ENCODE measurements around the gene TMSB4Y.

TMSB4Y gene

GRCh38 chrY:13703568-13703968 is at the start of gene TMSB4Y:
TMSB4Y (plus strand) TSS chrY:13703899.
- peak; percentile 69 for DNase-seq

- no peak for DNase-seq
Observed at GRCh38 chrY:13664162-13664561, 39.5 kb upstream of the TMSB4Y start.

DNA sequence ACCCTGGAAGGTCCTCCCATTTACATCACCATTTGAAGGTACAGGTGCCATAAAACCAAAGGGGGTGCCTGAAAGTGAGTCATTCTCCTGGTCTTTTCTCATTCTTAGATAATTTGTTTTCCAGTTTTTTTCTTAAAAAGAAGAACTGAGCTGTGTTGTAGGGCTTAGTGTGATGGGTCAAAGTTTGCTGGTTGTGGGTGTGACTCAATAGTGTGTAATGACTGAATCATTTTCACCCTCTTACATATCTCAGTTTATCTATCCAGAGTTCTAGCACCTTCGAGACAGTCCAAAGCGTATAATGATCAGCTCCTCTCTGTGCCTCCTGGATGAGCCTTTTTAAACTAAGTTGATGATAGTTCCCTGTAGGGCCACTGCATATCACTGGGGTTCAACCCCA is 32.6 kb upstream of the TMSB4Y start:
- no peak for DNase-seq

- no peak for DNase-seq
Observed at GRCh38 chrY:13702276-13702675, 1.4 kb upstream of the TMSB4Y start.

GRCh38 chrY:13704121-13704930 is 627 bp downstream of the TMSB4Y start:
- DNase-seq: no peak

GRCh38 chrY:13705197-13705596 is 1.5 kb downstream of the TMSB4Y start:
- no peak for DNase-seq

DNA sequence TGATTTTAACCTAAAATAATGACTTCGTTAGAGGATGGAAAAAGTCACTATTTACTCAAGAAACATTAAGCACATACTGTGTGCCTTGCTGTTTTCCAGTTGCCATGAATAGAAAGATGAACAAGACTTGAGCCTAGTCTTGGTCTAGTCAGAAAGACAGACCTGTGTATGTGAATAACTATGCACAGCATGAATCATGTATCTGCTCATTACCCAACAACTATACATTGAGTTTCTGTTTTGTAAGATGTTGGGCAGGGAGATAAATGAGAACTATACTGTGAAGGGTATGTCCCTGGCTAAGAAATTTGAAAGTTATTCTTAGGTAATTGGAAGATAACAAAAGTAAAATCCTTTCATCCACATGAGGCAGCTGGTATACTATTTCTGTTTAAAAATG is 4.3 kb downstream of the TMSB4Y start:
- no peak for DNase-seq

DNA sequence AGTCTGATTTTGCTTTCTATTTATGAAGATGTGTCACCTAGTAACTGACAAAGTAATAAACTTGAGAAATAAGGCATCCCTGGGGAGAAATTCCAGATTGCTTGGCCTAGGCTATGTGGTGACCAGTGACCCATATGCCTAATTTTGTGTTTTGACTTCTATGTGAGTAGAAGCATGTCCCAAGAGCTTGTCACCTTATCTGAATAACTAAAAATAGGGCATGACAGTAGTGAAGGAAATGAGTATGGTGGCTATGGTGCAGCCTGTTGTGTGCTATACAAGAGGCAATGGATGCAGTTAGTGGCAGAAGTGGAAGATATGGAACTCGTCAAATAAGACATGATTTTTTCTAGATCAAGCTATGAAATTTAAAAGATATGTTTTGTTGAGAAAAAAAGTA is 15.3 kb downstream of the TMSB4Y start:
- no peak for DNase-seq

DNA sequence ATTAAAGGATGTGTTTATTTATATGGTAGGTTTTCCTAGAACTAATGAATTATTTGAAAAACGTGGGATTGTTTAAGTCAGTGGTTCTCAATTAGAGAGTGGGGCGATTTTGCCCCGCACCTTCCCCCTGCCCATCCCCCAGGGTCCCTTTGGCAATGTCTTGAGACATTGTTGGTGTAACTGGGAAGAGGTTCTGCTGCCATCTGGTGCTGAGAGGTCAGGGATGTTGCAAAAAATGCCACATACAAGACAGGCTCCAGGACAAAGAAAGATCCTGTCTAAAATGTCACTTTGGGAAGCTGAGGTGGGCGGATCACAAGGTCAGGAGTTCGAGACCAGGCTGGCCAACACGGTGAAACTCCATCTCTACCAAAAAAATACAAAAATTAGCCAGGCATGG is 25.8 kb downstream of the TMSB4Y start:
- DNase-seq: no peak

- DNase-seq: peak; percentile 22
Observed at GRCh38 chrY:13738618-13739017, 34.9 kb downstream of the TMSB4Y start.

DNA sequence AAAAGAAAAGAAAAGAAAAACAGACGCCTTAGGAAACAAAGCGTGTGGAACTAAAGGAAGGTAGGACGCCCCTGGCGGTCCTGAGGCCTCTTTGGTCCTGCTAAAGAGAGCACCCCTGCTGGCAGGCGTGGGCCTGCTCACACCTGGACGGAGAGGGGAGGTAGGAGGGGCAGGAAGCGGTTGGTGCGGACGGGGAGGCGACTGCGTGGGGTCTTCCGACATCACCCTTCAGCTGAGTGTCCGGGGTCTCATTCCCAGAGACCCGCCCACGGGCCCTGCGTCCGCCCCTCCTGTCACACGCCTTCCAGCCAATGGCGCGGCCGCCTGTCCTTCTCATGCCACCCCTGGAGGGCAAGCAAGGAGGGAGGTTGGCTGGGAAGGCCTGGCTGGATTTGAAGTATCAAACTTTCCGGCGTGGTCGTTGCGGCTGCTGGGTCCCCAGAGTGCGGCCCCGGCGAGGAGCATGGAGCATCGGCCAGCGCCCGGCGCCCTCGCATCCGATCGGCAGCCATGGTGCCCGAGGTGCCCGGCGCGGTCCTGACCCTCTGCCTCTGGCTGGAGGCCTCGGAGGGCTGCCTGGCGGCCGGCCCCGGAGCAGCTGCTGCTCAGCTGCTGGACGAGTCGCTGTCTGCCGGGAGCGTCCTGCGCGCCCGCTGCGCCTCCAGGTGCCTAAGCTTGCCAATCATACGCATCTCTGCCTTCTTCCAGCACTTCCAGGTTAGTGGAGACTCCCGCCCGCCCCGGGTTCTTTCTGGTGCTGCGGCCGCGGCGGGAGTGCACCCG is 47.8 kb downstream of the TMSB4Y start:
- peak; percentile 30 for DNase-seq

- no peak for DNase-seq
Observed at GRCh38 chrY:13754661-13755060, 51.0 kb downstream of the TMSB4Y start.

All from stimulated activated CD4-positive, alpha-beta T cell treated with anti-CD3 and anti-CD28 coated beads, Interleukin-4, amount 100 ng/mL, for 1 hour (primary cell).